IMR-90 (cell line): ENCODE data around the gene MAB21L3. TPM values are rescaled to one million over a fixed set of nuclear protein-coding genes. Genes with fewer than 3 reads are reported as not detected.

Experiments used
- ATAC-seq: fragments of 200-7000 bp; cut with Tn5 transposase; 2 replicates; pipeline ENCODE4 v1.9.1; 2020; ENCODE audit warnings: low read depth, mild to moderate bottlenecking, moderate library complexity
- BruUV-seq: library from RNA; stranded (reverse); fragments of 400-500 nt; replicated peaks from 2 replicates; lab custom pipeline; 2021; lab: Mats Ljungman, UMichigan
- CTCF ChIA-PET: fragments of 300-600 bp; formaldehyde crosslinking; extraction: SDS; loops from one replicate; lab custom pipeline; 2021; ENCODE audit warnings: antibody characterized with exemption; lab: Yijun Ruan, JAX
- POLR2A ChIA-PET: fragments of 300-600 bp; sonication (Branson Sonifier 250); formaldehyde crosslinking; loops from one replicate; lab custom pipeline; 2022; ENCODE audit warnings: antibody characterized with exemption; ENCODE audit not compliant: unreplicated experiment; lab: Charles Lee
- DNase-seq: peaks from one replicate; pipeline ENCODE4 v3.0.0; 2013
- H2AFZ ChIP-seq: replicated peaks from 2 replicates; pipeline ENCODE3; 2013; ENCODE audit warnings: low read length, mild to moderate bottlenecking; ENCODE audit not compliant: poor library complexity
- H2AK5ac ChIP-seq: 2 replicates; pipeline ENCODE4 v1.6.1; 2013; ENCODE audit warnings: low read depth, low read length, inconsistent platforms
- H2AK9ac ChIP-seq: replicated peaks from 2 replicates; pipeline ENCODE3; 2013; ENCODE audit warnings: mild to moderate bottlenecking, low read depth, low read length, moderate library complexity; ENCODE audit not compliant: poor library complexity
- H2BK120ac ChIP-seq: 2 replicates; pipeline ENCODE4 v1.6.1; 2013; ENCODE audit warnings: low read depth, low read length, inconsistent platforms
- H2BK15ac ChIP-seq: 3 replicates; pipeline ENCODE4 v1.6.1; 2013; ENCODE audit warnings: low read depth, low read length, inconsistent platforms
- H2BK20ac ChIP-seq: 2 replicates; pipeline ENCODE4 v1.6.1; 2013; ENCODE audit warnings: low read depth, mild to moderate bottlenecking, inconsistent platforms, low read length, moderate library complexity
- H2BK5ac ChIP-seq: 2 replicates; pipeline ENCODE4 v1.6.1; 2013; ENCODE audit warnings: mild to moderate bottlenecking, low read depth, low read length, inconsistent platforms; ENCODE audit not compliant: poor library complexity, severe bottlenecking
- H3K14ac ChIP-seq: replicated peaks from 2 replicates; pipeline ENCODE4 v1.6.1; 2013; ENCODE audit warnings: low read depth, low read length, inconsistent platforms
- H3K18ac ChIP-seq: 2 replicates; pipeline ENCODE4 v1.6.1; 2013; ENCODE audit warnings: low read depth, low read length, control low read depth
- H3K23ac ChIP-seq: 2 replicates; pipeline ENCODE4 v1.6.1; 2013; ENCODE audit warnings: low read depth, low read length, inconsistent platforms
- H3K27ac ChIP-seq: 2 replicates; pipeline ENCODE4 v1.5.1; 2013; ENCODE audit warnings: mild to moderate bottlenecking, control low read depth, low read length; ENCODE audit not compliant: insufficient read depth
- H3K27me3 ChIP-seq: 2 replicates; pipeline ENCODE4 v1.6.1; 2013; ENCODE audit warnings: low read length; ENCODE audit not compliant: control insufficient read depth, insufficient read depth
- H3K36me3 ChIP-seq: 2 replicates; pipeline ENCODE4 v1.6.1; 2013; ENCODE audit warnings: low read length, mixed read lengths; ENCODE audit not compliant: control insufficient read depth, insufficient read depth
- H3K4ac ChIP-seq: 2 replicates; pipeline ENCODE4 v1.6.1; 2013; ENCODE audit warnings: low read depth, low read length, inconsistent platforms
- H3K4me1 ChIP-seq: 2 replicates; pipeline ENCODE4 v1.6.1; 2013; ENCODE audit warnings: low read length, mixed read lengths; ENCODE audit not compliant: control insufficient read depth, insufficient read depth
- H3K4me2 ChIP-seq: 2 replicates; pipeline ENCODE4 v1.6.1; 2013; ENCODE audit warnings: low read depth, mild to moderate bottlenecking, control low read depth, low read length, moderate library complexity
- H3K4me3 ChIP-seq: 2 replicates; pipeline ENCODE4 v1.5.1; 2013; ENCODE audit warnings: low read depth, mild to moderate bottlenecking, control low read depth, low read length, moderate library complexity; ENCODE audit not compliant: insufficient read depth
- H3K56ac ChIP-seq: 2 replicates; pipeline ENCODE4 v1.6.1; 2013; ENCODE audit warnings: low read length, inconsistent platforms; ENCODE audit not compliant: insufficient read depth; ENCODE audit errors: extremely low read depth
- H3K79me1 ChIP-seq, 2 experiments: 2 replicates each; pipeline ENCODE4 v1.6.1; 2013; ENCODE audit warnings: low read length in 2 of 2, inconsistent platforms in 1 of 2, low read depth in 1 of 2
- H3K9ac ChIP-seq: 2 replicates; pipeline ENCODE4 v1.6.1; 2013; ENCODE audit warnings: low read depth, low read length, control low read depth
- H3K9me1 ChIP-seq: 2 replicates; pipeline ENCODE4 v1.6.1; 2013; ENCODE audit warnings: low read length, inconsistent platforms; ENCODE audit not compliant: insufficient read depth
- H3K9me3 ChIP-seq: 2 replicates; pipeline ENCODE4 v1.6.1; 2013; ENCODE audit warnings: low read length; ENCODE audit not compliant: control insufficient read depth, insufficient read depth
- H4K20me1 ChIP-seq: 2 replicates; pipeline ENCODE4 v1.6.1; 2013; ENCODE audit warnings: low read length, inconsistent platforms; ENCODE audit not compliant: insufficient read depth
- H4K5ac ChIP-seq: 2 replicates; pipeline ENCODE4 v1.6.1; 2013; ENCODE audit warnings: mild to moderate bottlenecking, low read depth, low read length, control low read depth
- H4K8ac ChIP-seq, 2 experiments: 2 replicates each; pipeline ENCODE4 v1.6.1; 2013; ENCODE audit warnings: low read depth in 2 of 2, low read length in 2 of 2, control low read depth in 1 of 2, inconsistent platforms in 1 of 2
- H4K91ac ChIP-seq: 2 replicates; pipeline ENCODE4 v1.6.1; 2013; ENCODE audit warnings: low read depth, low read length, inconsistent platforms; ENCODE audit not compliant: insufficient read depth
- BHLHE40 ChIP-seq: fragments of 150-350 bp; IDR thresholded peaks from 2 replicates; pipeline ENCODE4 v1.6.1; 2016; ENCODE audit warnings: mild to moderate bottlenecking, low read depth, low read length
- CEBPB ChIP-seq: IDR thresholded peaks from 2 replicates; pipeline ENCODE4 v1.6.1; 2012; ENCODE audit warnings: low read depth, low read length, improper control_type of control experiment
- CHD1 ChIP-seq: IDR thresholded peaks from 2 replicates; pipeline ENCODE4 v1.6.1; 2012; ENCODE audit warnings: low read depth, low read length, improper control_type of control experiment
- FOS ChIP-seq: fragments of 150-350 bp; IDR thresholded peaks from 2 replicates; pipeline ENCODE4 v1.6.1; 2016; ENCODE audit warnings: low read depth, low read length
- MAFK ChIP-seq: IDR thresholded peaks from 2 replicates; pipeline ENCODE4 v1.6.1; 2012; ENCODE audit warnings: low read depth, low read length, improper control_type of control experiment
- MAZ ChIP-seq: IDR thresholded peaks from 2 replicates; pipeline ENCODE4 v1.6.1; 2012; ENCODE audit warnings: low read depth, mild to moderate bottlenecking, low read length, improper control_type of control experiment, moderate library complexity, borderline replicate concordance
- MXI1 ChIP-seq: IDR thresholded peaks from 2 replicates; pipeline ENCODE4 v1.6.1; 2012; ENCODE audit warnings: low read depth, mild to moderate bottlenecking, low read length, moderate library complexity, borderline replicate concordance
- NFE2L2 ChIP-seq: fragments of 150-350 bp; IDR thresholded peaks from 2 replicates; pipeline ENCODE4 v1.6.1; 2016; ENCODE audit warnings: low read depth, mild to moderate bottlenecking, low read length
- POLR2A ChIP-seq: IDR thresholded peaks from 2 replicates; pipeline ENCODE4 v1.6.1; 2012; ENCODE audit warnings: mild to moderate bottlenecking, low read depth, low read length
- RAD21 ChIP-seq: IDR thresholded peaks from 2 replicates; pipeline ENCODE4 v1.6.1; 2012; ENCODE audit warnings: low read length, improper control_type of control experiment
- RCOR1 ChIP-seq: IDR thresholded peaks from 2 replicates; pipeline ENCODE4 v1.6.1; 2012; ENCODE audit warnings: mild to moderate bottlenecking, low read length, improper control_type of control experiment; ENCODE audit not compliant: insufficient replicate concordance
- RFX5 ChIP-seq: IDR thresholded peaks from 2 replicates; pipeline ENCODE4 v1.8.0; 2012; ENCODE audit warnings: low read depth, mild to moderate bottlenecking, low read length, moderate library complexity
- SMC3 ChIP-seq: fragments of 150-350 bp; IDR thresholded peaks from 2 replicates; pipeline ENCODE4 v1.6.1; 2016; ENCODE audit warnings: low read depth, mild to moderate bottlenecking, antibody characterized with exemption, low read length, moderate library complexity
- WGBS, 2 experiments: methylation state at CpG; one replicate each; pipeline versions ENCODE4 v1.1.5 to v1.1.7; 2013; ENCODE audit warnings: missing lambda C conversion rate in 2 of 2; ENCODE audit not compliant: insufficient read length in 1 of 2; ENCODE audit errors: extremely low coverage in 2 of 2; 5-methylcytosine and 5-hydroxymethylcytosine counted together
- dilution Hi-C: fragments of 300-500 bp; cut with HindIII; formaldehyde crosslinking; loops from one replicate; pipeline ENCODE4 v1.14.3; 2018; ENCODE audit warnings: low sequenced_read_pairs; ENCODE audit not compliant: unreplicated experiment
- in situ Hi-C: fragments of 300-500 bp; cut with MboI; formaldehyde crosslinking; loops from 3 replicates; pipeline ENCODE4 v1.14.3; 2019; ENCODE audit warnings: low sequenced_read_pairs, inconsistent platforms, mixed read lengths
- intact Hi-C: fragments of 100-400 bp; cut with micrococcal nuclease; formaldehyde crosslinking; loops from 2 replicates; pipeline ENCODE4 v1.10.0; 2022
- polyA plus RNA-seq, 3 experiments: library from polyadenylated mRNA; depleted of rRNA; stranded (reverse); fragments of >200 nt; gene quantifications; 2 replicates each; pipeline ENCODE4 v1.2.3, GENCODE V29; 2012; ENCODE audit warnings: low replicate concordance in 1 of 3
- total RNA-seq: library from RNA; depleted of rRNA; stranded (reverse); fragments of >200 nt; gene quantifications from 2 replicates; pipeline ENCODE4 v1.2.3, GENCODE V29; 2012
- TF ChIP-seq, protein P1 (sequence below): fragments of 150-350 bp; IDR thresholded peaks from 2 replicates; pipeline ENCODE4 v1.6.1; 2017; ENCODE audit warnings: mild to moderate bottlenecking, antibody characterized with exemption, low read length, low read depth
- TF ChIP-seq, protein P2 (sequence below): conservative IDR thresholded peaks from 2 replicates; pipeline ENCODE4 v1.5.1; 2012; ENCODE audit warnings: mild to moderate bottlenecking, low read depth, low read length, improper control_type of control experiment
- TF ChIP-seq, protein P3 (sequence below): fragments of 150-350 bp; IDR thresholded peaks from 2 replicates; pipeline ENCODE4 v1.6.1; 2016; ENCODE audit warnings: low read depth, mild to moderate bottlenecking, low read length, moderate library complexity, borderline replicate concordance

The MAB21L3 gene
- total and polyA plus RNA-seq, 2 of the 4 experiments (the other 2 are of a cell fraction), result not detected

DNA sequence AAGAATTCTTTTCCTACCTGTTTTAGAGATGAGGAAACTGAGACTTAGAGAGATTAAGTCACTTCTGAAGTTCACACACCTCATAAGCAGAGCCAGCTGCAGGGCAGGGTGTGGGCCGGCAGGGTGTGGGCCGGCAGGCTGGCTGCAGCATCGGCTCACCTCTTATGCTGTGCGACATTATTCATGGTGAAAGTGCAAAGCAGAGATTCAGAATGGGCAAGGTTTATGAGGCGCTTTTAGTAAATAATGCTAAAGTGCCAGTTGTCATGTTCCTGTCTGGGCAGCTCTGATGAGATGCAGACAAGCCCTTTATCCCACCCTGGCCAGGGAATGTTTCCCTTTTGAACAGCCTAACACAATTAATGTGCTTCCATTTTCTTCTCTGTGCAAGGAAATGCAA is 14.6 kb downstream of the MAB21L3 start:
- CTCF ChIA-PET, result interaction anchor here (0.7 to 2.2 kb wide), 2 partner anchors 360 to 449 kb away, joined by 3 to 8 read pairs; no protein-coding TSS in a partner anchor
- no peak overlapping the region for H2AK5ac ChIP-seq
- BruUV-seq, result no TSS peak

More for the DNA sequence above, 14.6 kb downstream of the MAB21L3 start:
- Histone ChIP-seq H3K36me3 (no peaks in the 10 kb centered on the region), H3K56ac (no peak overlapping the region), H4K20me1 (no peaks in the 10 kb centered on the region), H3K23ac (no peak overlapping the region), H3K18ac (no peak overlapping the region), H3K4me1 (0 out of 2 replicates have a peak, but pooled peaks cover 1% of the 10 kb centered on the region), H4K8ac (no peak overlapping the region), H3K9ac (no peak overlapping the region), H4K5ac (no peak overlapping the region), H3K14ac (no peak overlapping the region), H3K4ac (no peak overlapping the region), H3K9me1 (no peaks in the 10 kb centered on the region), H2AFZ (no peak overlapping the region), H2BK15ac (no peak overlapping the region), H3K4me2 (no peak overlapping the region), H3K79me1 (no peaks in the 10 kb centered on the region), H3K4me3 (no peak overlapping the region), H2AK9ac (no peak overlapping the region), H2BK20ac (no peak overlapping the region), H4K91ac (no peak overlapping the region), H3K9me3 (no peaks in the 10 kb centered on the region), H3K27ac (no peak overlapping the region), H2BK120ac (no peak overlapping the region), H2BK5ac (no peak overlapping the region), H3K27me3 (peaks cover 23% of the 10 kb centered on the region)
- intact Hi-C loops (no loop called here), dilution Hi-C loops (no loop called here), in situ Hi-C loops (no loop called here)
- 35% methylated on average over 2 of the region's 5 CpGs; no CpG with 5 or more reads in 1 of the 2 experiments for WGBS, 2 experiments
- no peak for ATAC-seq
- DNase-seq, result no peak
- TF ChIP-seq, protein P1, sequence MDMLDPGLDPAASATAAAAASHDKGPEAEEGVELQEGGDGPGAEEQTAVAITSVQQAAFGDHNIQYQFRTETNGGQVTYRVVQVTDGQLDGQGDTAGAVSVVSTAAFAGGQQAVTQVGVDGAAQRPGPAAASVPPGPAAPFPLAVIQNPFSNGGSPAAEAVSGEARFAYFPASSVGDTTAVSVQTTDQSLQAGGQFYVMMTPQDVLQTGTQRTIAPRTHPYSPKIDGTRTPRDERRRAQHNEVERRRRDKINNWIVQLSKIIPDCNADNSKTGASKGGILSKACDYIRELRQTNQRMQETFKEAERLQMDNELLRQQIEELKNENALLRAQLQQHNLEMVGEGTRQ, result no peak
- TF ChIP-seq FOS (no peak), RAD21 (no peak), NFE2L2 (no peak), MXI1 (no peak), RFX5 (no peak), POLR2A (no peak), MAFK (no peak), RCOR1 (no peak), MAZ (no peak), CEBPB (no peak), BHLHE40 (no peak), CHD1 (no peak), SMC3 (no peak)
- TF ChIP-seq, protein P2, sequence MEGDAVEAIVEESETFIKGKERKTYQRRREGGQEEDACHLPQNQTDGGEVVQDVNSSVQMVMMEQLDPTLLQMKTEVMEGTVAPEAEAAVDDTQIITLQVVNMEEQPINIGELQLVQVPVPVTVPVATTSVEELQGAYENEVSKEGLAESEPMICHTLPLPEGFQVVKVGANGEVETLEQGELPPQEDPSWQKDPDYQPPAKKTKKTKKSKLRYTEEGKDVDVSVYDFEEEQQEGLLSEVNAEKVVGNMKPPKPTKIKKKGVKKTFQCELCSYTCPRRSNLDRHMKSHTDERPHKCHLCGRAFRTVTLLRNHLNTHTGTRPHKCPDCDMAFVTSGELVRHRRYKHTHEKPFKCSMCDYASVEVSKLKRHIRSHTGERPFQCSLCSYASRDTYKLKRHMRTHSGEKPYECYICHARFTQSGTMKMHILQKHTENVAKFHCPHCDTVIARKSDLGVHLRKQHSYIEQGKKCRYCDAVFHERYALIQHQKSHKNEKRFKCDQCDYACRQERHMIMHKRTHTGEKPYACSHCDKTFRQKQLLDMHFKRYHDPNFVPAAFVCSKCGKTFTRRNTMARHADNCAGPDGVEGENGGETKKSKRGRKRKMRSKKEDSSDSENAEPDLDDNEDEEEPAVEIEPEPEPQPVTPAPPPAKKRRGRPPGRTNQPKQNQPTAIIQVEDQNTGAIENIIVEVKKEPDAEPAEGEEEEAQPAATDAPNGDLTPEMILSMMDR, result no peak
- TF ChIP-seq, protein P3, sequence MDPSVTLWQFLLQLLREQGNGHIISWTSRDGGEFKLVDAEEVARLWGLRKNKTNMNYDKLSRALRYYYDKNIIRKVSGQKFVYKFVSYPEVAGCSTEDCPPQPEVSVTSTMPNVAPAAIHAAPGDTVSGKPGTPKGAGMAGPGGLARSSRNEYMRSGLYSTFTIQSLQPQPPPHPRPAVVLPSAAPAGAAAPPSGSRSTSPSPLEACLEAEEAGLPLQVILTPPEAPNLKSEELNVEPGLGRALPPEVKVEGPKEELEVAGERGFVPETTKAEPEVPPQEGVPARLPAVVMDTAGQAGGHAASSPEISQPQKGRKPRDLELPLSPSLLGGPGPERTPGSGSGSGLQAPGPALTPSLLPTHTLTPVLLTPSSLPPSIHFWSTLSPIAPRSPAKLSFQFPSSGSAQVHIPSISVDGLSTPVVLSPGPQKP, result no peak
- POLR2A ChIA-PET, result no interaction called here
